ENCODE results near the gene TSHR.

- TF ChIP-seq POLR2AphosphoS5 (IDR thresholded peaks at IDR 0.05; ENCODE audit: low read depth, low read length), result no peak
- no peak for TF ChIP-seq REST (IDR thresholded peaks at IDR 0.05; ENCODE audit: insufficient read depth in 1 of 2, low read depth in 2 of 2, low read length in 2 of 2)
- no peak for TF ChIP-seq TAF1 (IDR thresholded peaks at IDR 0.05; ENCODE audit: borderline replicate concordance, insufficient read depth, low read length)
Measured at GRCh38 chr14:81096656-81097055, 141.2 kb downstream of the TSHR start.
